HPDE6-E6E7 (cell line): ENCODE data around the gene ULK3.

Experiments
- DNase-seq: peaks from one replicate; pipeline ENCODE4 v3.0.0; 2011; ENCODE audit warnings: missing footprints; ENCODE audit errors: extremely low spot score

ULK3 gene

GRCh38 chr15:74868059-74868458 is 25.1 kb upstream of the ULK3 start:
- DNase-seq, result no peak

- DNase-seq, result no peak
Measured at GRCh38 chr15:74867466-74868038, 24.6 kb upstream of the ULK3 start.

GRCh38 chr15:74866090-74866489 is 23.1 kb upstream of the ULK3 start:
- peak; percentile 94 for DNase-seq

- no peak for DNase-seq
Measured at GRCh38 chr15:74865316-74865715, 22.4 kb upstream of the ULK3 start.

- no peak for DNase-seq
Measured at GRCh38 chr15:74864296-74864695, 21.3 kb upstream of the ULK3 start.

- DNase-seq, result no peak
Measured at GRCh38 chr15:74863239-74864056, 20.5 kb upstream of the ULK3 start.

- no peak for DNase-seq
Measured at GRCh38 chr15:74858369-74858740, 15.4 kb upstream of the ULK3 start.

GRCh38 chr15:74857671-74858368 is 14.9 kb upstream of the ULK3 start:
- no peak for DNase-seq

- DNase-seq, result no peak
Measured at GRCh38 chr15:74857082-74857655, 14.2 kb upstream of the ULK3 start.

GRCh38 chr15:74856537-74856936 is 13.6 kb upstream of the ULK3 start:
- no peak for DNase-seq

GRCh38 chr15:74855857-74856256 is 12.9 kb upstream of the ULK3 start:
- no peak for DNase-seq

- DNase-seq, result no peak
Measured at GRCh38 chr15:74854453-74855022, 11.6 kb upstream of the ULK3 start.

- no peak for DNase-seq
Measured at GRCh38 chr15:74851960-74852359, 9.0 kb upstream of the ULK3 start.

- no peak for DNase-seq
Measured at GRCh38 chr15:74850393-74850792, 7.4 kb upstream of the ULK3 start.

- DNase-seq, result no peak
Measured at GRCh38 chr15:74847432-74847831, 4.5 kb upstream of the ULK3 start.

- no peak for DNase-seq
Measured at GRCh38 chr15:74845581-74845980, 2.6 kb upstream of the ULK3 start.

GRCh38 chr15:74845208-74845568 is 2.2 kb upstream of the ULK3 start:
- DNase-seq, result no peak

GRCh38 chr15:74844319-74845207 is 1.6 kb upstream of the ULK3 start:
- no peak for DNase-seq

GRCh38 chr15:74843891-74844299 is 939 bp upstream of the ULK3 start:
- DNase-seq, result no peak

GRCh38 chr15:74843445-74843828 is 481 bp upstream of the ULK3 start:
- no peak for DNase-seq

- DNase-seq, result no peak
Measured at GRCh38 chr15:74841891-74842373, 1.0 kb downstream of the ULK3 start.
